Activated naive CD4-positive, alpha-beta T cell treated with anti-CD3 and anti-CD28 coated beads for 36 hours (primary cell): ENCODE results near the gene FBRSL1. TPM values are rescaled to one million over a fixed set of nuclear protein-coding genes. Genes with fewer than 3 reads are reported as not detected.

Experiments
- CTCF ChIA-PET: fragments of 350-600 bp; sonication (Branson Sonifier 250); formaldehyde crosslinking; loops from one replicate; lab custom pipeline; 2021; ENCODE audit warnings: antibody characterized with exemption; lab: Charles Lee
- DNase-seq: peaks from one replicate; pipeline ENCODE4 v3.0.0-alpha.2; 2020
- H3K27ac Mint-ChIP-seq: one replicate; pipeline ENCODE4 v1.8.0; 2021; ENCODE audit warnings: mild to moderate bottlenecking, mixed read lengths
- H3K27me3 Mint-ChIP-seq: one replicate; pipeline ENCODE4 v1.8.0; 2021; ENCODE audit warnings: low read depth, mixed read lengths
- H3K36me3 Mint-ChIP-seq: one replicate; pipeline ENCODE4 v1.8.0; 2021; ENCODE audit warnings: low read depth, mixed read lengths
- H3K4me1 Mint-ChIP-seq: one replicate; pipeline ENCODE4 v1.8.0; 2021; ENCODE audit warnings: low read depth, mixed read lengths
- H3K4me3 Mint-ChIP-seq: one replicate; pipeline ENCODE4 v1.8.0; 2021; ENCODE audit warnings: mild to moderate bottlenecking, moderate library complexity, mixed read lengths
- H3K9me3 Mint-ChIP-seq: one replicate; pipeline ENCODE4 v1.8.0; 2021; ENCODE audit warnings: mixed read lengths
- intact Hi-C: fragments of 100-400 bp; cut with micrococcal nuclease; formaldehyde crosslinking; loops from one replicate; pipeline ENCODE4 v1.15.1; 2023
- total RNA-seq, 2 experiments: library from RNA; stranded (reverse); gene quantifications; one replicate each; pipeline ENCODE4 v1.2.3, GENCODE V29; 2021

Gene FBRSL1
- total RNA-seq, 2 experiments from 2014 or later, result 35.1 to 36.3 TPM

- H3K36me3 Mint-ChIP-seq, result peaks cover 6% of the 10 kb centered on the region
- H3K4me1 Mint-ChIP-seq, result peaks cover 5% of the 10 kb centered on the region
- peak; percentile 20 for DNase-seq
- peaks cover 7% of the 10 kb centered on the region for H3K27me3 Mint-ChIP-seq
- H3K9me3 Mint-ChIP-seq, result no peaks in the 10 kb centered on the region
- intact Hi-C loops, result no loop called here
- CTCF ChIA-PET, result interaction anchor here (3.7 kb wide), 1 partner anchor 144 kb away, joined by 14 read pairs; no protein-coding TSS in a partner anchor
- H3K27ac Mint-ChIP-seq, result no peak overlapping the region
- peak overlapping the region; percentile 67 for H3K4me3 Mint-ChIP-seq
These were observed 69.1 kb downstream of the FBRSL1 start for GRCh38 chr12:132558861-132559623.

GRCh38 chr12:132559652-132560363, 69.9 kb downstream of the FBRSL1 start:
- Mint-ChIP-seq H3K4me1 (peaks cover 5% of the 10 kb centered on the region), H3K27me3 (peaks cover 7% of the 10 kb centered on the region), H3K27ac (no peak overlapping the region), H3K4me3 (peak overlapping the region; percentile 67), H3K36me3 (peaks cover 4% of the 10 kb centered on the region), H3K9me3 (no peaks in the 10 kb centered on the region)
- intact Hi-C loops, result loop anchor here (2.0 to 5.0 kb wide), 2 partner anchors 128 to 405 kb away; no protein-coding TSS in a partner anchor
- DNase-seq, result peak; percentile 60
- CTCF ChIA-PET, result interaction anchor here (3.7 kb wide), 1 partner anchor 145 kb away, joined by 14 read pairs; no protein-coding TSS in a partner anchor

- H3K27me3 Mint-ChIP-seq, result peaks cover 7% of the 10 kb centered on the region
- peak; percentile 12 for DNase-seq
- no peak overlapping the region for H3K27ac Mint-ChIP-seq
- H3K4me3 Mint-ChIP-seq, result peak overlapping the region; percentile 63
- no peaks in the 10 kb centered on the region for H3K9me3 Mint-ChIP-seq
- peaks cover 5% of the 10 kb centered on the region for H3K4me1 Mint-ChIP-seq
- intact Hi-C loops, result loop anchor here (2.0 to 5.0 kb wide), 2 partner anchors 128 to 405 kb away; no protein-coding TSS in a partner anchor
- CTCF ChIA-PET, result interaction anchor here (1.5 to 3.7 kb wide), 2 partner anchors 145 kb away, joined by 14 to 22 read pairs; no protein-coding TSS in a partner anchor
- H3K36me3 Mint-ChIP-seq, result peaks cover 3% of the 10 kb centered on the region
These were observed 70.3 kb downstream of the FBRSL1 start for GRCh38 chr12:132560364-132560613.

- peaks cover 2% of the 10 kb centered on the region for H3K36me3 Mint-ChIP-seq
- CTCF ChIA-PET, result interaction anchor here (0.6 to 1.5 kb wide), 7 partner anchors 30 to 155 kb away, joined by 3 to 22 read pairs (median 3); no protein-coding TSS in a partner anchor
- H3K9me3 Mint-ChIP-seq, result no peaks in the 10 kb centered on the region
- H3K4me3 Mint-ChIP-seq, result peak overlapping the region; percentile 75
- intact Hi-C loops, result loop anchor here (1.0 to 5.0 kb wide), 3 partner anchors 129 to 406 kb away; no protein-coding TSS in a partner anchor
- H3K27me3 Mint-ChIP-seq, result peaks cover 7% of the 10 kb centered on the region
- H3K4me1 Mint-ChIP-seq, result peaks cover 5% of the 10 kb centered on the region
- H3K27ac Mint-ChIP-seq, result no peak overlapping the region
- DNase-seq, result peak; percentile 83
These were observed 70.9 kb downstream of the FBRSL1 start for GRCh38 chr12:132560614-132561426.

Other genes starting within 250 kb of the FBRSL1 start
- gene GALNT9, start 160.6 kb upstream of the FBRSL1 start, total RNA-seq, result 1 to 10 TPM in 1 of 2 experiments, under 1 TPM in 1; 0.86 to 1.2 TPM
- not detected for gene LRCOL1, start 120.4 kb downstream of the FBRSL1 start, total RNA-seq
- not detected for gene P2RX2, start 128.6 kb downstream of the FBRSL1 start, total RNA-seq
- 100 to 1,000 TPM; 118 to 121 TPM for gene POLE, start 197.2 kb downstream of the FBRSL1 start, total RNA-seq
- gene PXMP2, start 197.4 kb downstream of the FBRSL1 start, total RNA-seq, result 10 to 100 TPM; 11.3 to 12.8 TPM
- 10 to 100 TPM; 50.1 to 55.7 TPM for gene PGAM5, start 220.7 kb downstream of the FBRSL1 start, total RNA-seq